ENCODE data around the gene SEPHS1.

DNA sequence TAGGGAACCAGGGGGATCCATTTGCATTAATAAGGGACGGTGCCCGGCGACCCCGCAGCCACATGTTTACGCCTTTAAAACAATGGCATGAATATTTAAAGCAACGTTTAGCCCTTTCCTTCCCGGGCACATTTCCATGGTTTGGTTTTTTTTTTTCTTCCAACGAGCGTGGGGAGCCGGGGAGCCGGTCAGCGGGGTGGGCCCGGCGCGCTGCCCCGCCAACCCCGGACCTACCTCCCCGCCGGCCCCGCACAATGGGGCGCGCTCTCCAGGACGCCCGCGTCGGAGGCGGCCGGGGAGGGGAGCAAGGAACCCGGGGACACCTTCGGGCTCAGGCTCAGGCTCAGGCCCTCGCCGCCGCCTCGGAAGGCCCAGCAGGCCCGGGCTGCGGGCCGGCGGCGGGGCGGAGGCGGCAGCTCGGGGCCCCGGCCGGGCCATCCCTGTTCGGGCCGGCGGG is 1.0 kb downstream of the SEPHS1 start:
- TF ChIP-seq GATA2 (IDR thresholded peaks at IDR 0.05; ENCODE audit: low read depth, low read length) (no peak), GATA3 (IDR thresholded peaks at IDR 0.05; ENCODE audit: low read depth, low read length) (no peak)

Measured in SH-SY5Y (cell line).